Panc1 (cell line): ENCODE results near the gene FAM13A. TPM values are rescaled to one million over a fixed set of nuclear protein-coding genes. Genes with fewer than 3 reads are reported as not detected.

Experiments
- ATAC-seq: fragments of 200-7000 bp; cut with Tn5 transposase; 2 replicates; pipeline ENCODE4 v1.9.1; 2020; ENCODE audit warnings: mild to moderate bottlenecking, moderate library complexity
- BruUV-seq: library from RNA; stranded (reverse); fragments of 400-500 nt; replicated peaks from 2 replicates; lab custom pipeline; 2021; lab: Mats Ljungman, UMichigan
- CTCF ChIA-PET: fragments of 300-600 bp; sonication (Branson Sonifier 250); formaldehyde crosslinking; loops from one replicate; lab custom pipeline; 2022; ENCODE audit warnings: antibody characterized with exemption; lab: Charles Lee
- POLR2A ChIA-PET: fragments of 300-600 bp; sonication (Branson Sonifier 250); formaldehyde crosslinking; loops from one replicate; lab custom pipeline; 2022; ENCODE audit warnings: antibody characterized with exemption; lab: Charles Lee
- DNase-seq: peaks from one replicate; pipeline ENCODE4 v3.0.0-alpha.2; 2010; ENCODE audit warnings: low read depth, low spot score
- H3K27ac ChIP-seq: 2 replicates; pipeline ENCODE4 v1.5.1; 2011; ENCODE audit warnings: mild to moderate bottlenecking, low read length, inconsistent platforms
- H3K27me3 ChIP-seq: fragments of 200-500 bp; sonication (Bioruptor generic); 2 replicates; pipeline ENCODE4 v1.6.0; 2014; ENCODE audit warnings: low read length, inconsistent platforms; ENCODE audit not compliant: control insufficient read depth, insufficient read depth
- H3K36me3 ChIP-seq: fragments of 200-500 bp; sonication (Bioruptor generic); 2 replicates; pipeline ENCODE4 v1.5.1; 2014; ENCODE audit warnings: inconsistent platforms, mild to moderate bottlenecking, low read length, moderate library complexity; ENCODE audit not compliant: control insufficient read depth, insufficient read depth
- H3K4me1 ChIP-seq: 2 replicates; pipeline ENCODE4 v1.5.1; 2011; ENCODE audit warnings: inconsistent platforms, mild to moderate bottlenecking, low read length, moderate library complexity; ENCODE audit not compliant: control insufficient read depth, insufficient read depth
- H3K4me3 ChIP-seq, 2 experiments: 2 replicates each; pipeline ENCODE4 v1.5.1; 2011 to 2012; ENCODE audit warnings: low read depth in 2 of 2, low read length in 2 of 2, mild to moderate bottlenecking in 2 of 2, inconsistent platforms in 1 of 2, moderate library complexity in 1 of 2
- H3K9me3 ChIP-seq: fragments of 200-500 bp; sonication (Bioruptor generic); 2 replicates; pipeline ENCODE4 v1.5.1; 2014; ENCODE audit warnings: low read depth, mild to moderate bottlenecking, inconsistent platforms, low read length, moderate library complexity; ENCODE audit not compliant: control insufficient read depth, insufficient read depth
- POLR2AphosphoS5 ChIP-seq: IDR thresholded peaks from 2 replicates; pipeline ENCODE4 v1.6.1; 2012; ENCODE audit warnings: mild to moderate bottlenecking, low read depth, low read length, moderate library complexity
- SIN3A ChIP-seq: IDR thresholded peaks from 2 replicates; pipeline ENCODE4 v1.6.1; 2012; ENCODE audit warnings: low read depth, mild to moderate bottlenecking, low read length, moderate library complexity, borderline replicate concordance; ENCODE audit not compliant: insufficient read depth
- TCF7L2 ChIP-seq: IDR thresholded peaks from 2 replicates; pipeline ENCODE4 v1.6.1; 2011; ENCODE audit warnings: mild to moderate bottlenecking, low read depth, low read length, inconsistent platforms
- in situ Hi-C: cut with HindIII; loops from 2 replicates; pipeline ENCODE4 v1.10.0; 2016; ENCODE audit warnings: low sequenced_read_pairs, low pct_unique_long_range_greater_than_20kb
- intact Hi-C: fragments of 100-400 bp; cut with micrococcal nuclease; formaldehyde crosslinking; loops from one replicate; pipeline ENCODE4 v1.10.0; 2022; ENCODE audit not compliant: unreplicated experiment
- total RNA-seq: library from RNA; stranded (reverse); gene quantifications from one replicate; pipeline ENCODE4 v1.2.1, GENCODE V29; 2021; ENCODE audit not compliant: unreplicated experiment
- TF ChIP-seq, protein P1 (sequence below): fragments of 450-650 bp; IDR thresholded peaks from 2 replicates; pipeline ENCODE4 v1.5.1; 2017; ENCODE audit warnings: mild to moderate bottlenecking
- TF ChIP-seq, protein P2 (sequence below), 2 experiments: IDR thresholded peaks; 2 replicates each; pipeline ENCODE4 v1.6.1; 2011 to 2012; ENCODE audit warnings: low read depth in 2 of 2, control low read depth in 1 of 2, low read length in 1 of 2, mild to moderate bottlenecking in 1 of 2, moderate library complexity in 1 of 2; ENCODE audit not compliant: insufficient read depth in 1 of 2

The FAM13A gene
- total RNA-seq, 1 experiment from 2014 or later = 5.8 TPM

DNA sequence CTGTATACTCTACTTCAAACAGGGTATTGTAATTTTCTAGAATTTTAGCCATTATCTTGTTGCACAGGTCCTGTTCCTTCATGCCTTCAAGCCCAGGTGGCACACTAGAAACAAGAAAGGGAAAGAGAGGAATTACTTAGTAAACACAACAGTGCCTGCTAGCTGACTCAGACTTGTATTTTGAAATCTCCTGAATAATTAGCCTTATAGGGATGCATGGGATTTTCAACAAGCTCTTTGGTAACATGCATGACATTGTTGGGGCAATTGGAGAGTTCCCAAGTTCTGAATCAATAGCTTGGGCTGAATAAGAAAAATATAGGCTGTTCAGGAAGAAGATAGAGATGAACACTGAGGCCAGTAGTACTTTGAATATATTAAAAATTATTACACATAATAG is 118.8 kb downstream of the FAM13A start:
- H3K4me3 ChIP-seq = no peak overlapping the region
- no peak for DNase-seq
- in situ Hi-C loops (no loop called here), intact Hi-C loops (no loop called here)
- H3K27ac ChIP-seq = no peak overlapping the region
- TF ChIP-seq, protein P1, sequence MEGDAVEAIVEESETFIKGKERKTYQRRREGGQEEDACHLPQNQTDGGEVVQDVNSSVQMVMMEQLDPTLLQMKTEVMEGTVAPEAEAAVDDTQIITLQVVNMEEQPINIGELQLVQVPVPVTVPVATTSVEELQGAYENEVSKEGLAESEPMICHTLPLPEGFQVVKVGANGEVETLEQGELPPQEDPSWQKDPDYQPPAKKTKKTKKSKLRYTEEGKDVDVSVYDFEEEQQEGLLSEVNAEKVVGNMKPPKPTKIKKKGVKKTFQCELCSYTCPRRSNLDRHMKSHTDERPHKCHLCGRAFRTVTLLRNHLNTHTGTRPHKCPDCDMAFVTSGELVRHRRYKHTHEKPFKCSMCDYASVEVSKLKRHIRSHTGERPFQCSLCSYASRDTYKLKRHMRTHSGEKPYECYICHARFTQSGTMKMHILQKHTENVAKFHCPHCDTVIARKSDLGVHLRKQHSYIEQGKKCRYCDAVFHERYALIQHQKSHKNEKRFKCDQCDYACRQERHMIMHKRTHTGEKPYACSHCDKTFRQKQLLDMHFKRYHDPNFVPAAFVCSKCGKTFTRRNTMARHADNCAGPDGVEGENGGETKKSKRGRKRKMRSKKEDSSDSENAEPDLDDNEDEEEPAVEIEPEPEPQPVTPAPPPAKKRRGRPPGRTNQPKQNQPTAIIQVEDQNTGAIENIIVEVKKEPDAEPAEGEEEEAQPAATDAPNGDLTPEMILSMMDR = no peak
- TF ChIP-seq POLR2AphosphoS5 (no peak), TCF7L2 (no peak), SIN3A (no peak)
- TF ChIP-seq, protein P2, sequence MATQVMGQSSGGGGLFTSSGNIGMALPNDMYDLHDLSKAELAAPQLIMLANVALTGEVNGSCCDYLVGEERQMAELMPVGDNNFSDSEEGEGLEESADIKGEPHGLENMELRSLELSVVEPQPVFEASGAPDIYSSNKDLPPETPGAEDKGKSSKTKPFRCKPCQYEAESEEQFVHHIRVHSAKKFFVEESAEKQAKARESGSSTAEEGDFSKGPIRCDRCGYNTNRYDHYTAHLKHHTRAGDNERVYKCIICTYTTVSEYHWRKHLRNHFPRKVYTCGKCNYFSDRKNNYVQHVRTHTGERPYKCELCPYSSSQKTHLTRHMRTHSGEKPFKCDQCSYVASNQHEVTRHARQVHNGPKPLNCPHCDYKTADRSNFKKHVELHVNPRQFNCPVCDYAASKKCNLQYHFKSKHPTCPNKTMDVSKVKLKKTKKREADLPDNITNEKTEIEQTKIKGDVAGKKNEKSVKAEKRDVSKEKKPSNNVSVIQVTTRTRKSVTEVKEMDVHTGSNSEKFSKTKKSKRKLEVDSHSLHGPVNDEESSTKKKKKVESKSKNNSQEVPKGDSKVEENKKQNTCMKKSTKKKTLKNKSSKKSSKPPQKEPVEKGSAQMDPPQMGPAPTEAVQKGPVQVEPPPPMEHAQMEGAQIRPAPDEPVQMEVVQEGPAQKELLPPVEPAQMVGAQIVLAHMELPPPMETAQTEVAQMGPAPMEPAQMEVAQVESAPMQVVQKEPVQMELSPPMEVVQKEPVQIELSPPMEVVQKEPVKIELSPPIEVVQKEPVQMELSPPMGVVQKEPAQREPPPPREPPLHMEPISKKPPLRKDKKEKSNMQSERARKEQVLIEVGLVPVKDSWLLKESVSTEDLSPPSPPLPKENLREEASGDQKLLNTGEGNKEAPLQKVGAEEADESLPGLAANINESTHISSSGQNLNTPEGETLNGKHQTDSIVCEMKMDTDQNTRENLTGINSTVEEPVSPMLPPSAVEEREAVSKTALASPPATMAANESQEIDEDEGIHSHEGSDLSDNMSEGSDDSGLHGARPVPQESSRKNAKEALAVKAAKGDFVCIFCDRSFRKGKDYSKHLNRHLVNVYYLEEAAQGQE (IDR thresholded peaks at IDR 0.05; ENCODE audit: insufficient read depth in 1 of 2, low read depth in 2 of 2, low read length in 1 of 2) = no peak
- CTCF ChIA-PET = no interaction called here
- POLR2A ChIA-PET = no interaction called here
- no peaks in the 10 kb centered on the region for H3K9me3 ChIP-seq
- H3K27me3 ChIP-seq = no peaks in the 10 kb centered on the region
- BruUV-seq = no TSS peak
- no peaks in the 10 kb centered on the region for H3K4me1 ChIP-seq
- no peaks in the 10 kb centered on the region for H3K36me3 ChIP-seq
- ATAC-seq = no peak

DNA sequence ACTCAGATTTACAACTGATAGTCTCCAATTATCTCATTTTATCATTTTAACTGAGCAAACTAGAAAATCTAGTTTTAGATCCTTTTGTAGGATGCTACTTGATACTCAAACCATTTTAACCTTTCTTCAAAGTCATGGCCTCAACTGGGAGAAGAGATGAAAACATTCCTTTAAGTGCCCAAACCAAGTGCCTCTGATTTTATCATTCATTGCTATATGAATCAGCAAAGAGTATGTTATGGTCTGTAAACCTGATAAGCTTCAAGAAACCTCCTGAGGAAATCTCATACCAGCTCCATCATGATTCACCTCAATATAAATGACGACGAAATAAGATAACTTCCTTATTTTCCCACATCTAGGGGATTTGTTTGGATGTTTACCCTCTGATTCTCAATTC is 119.9 kb downstream of the FAM13A start:
- H3K4me3 ChIP-seq = no peak overlapping the region
- intact Hi-C loops (no loop called here), in situ Hi-C loops (no loop called here)
- ATAC-seq (no peak), DNase-seq (no peak)
- ChIA-PET POLR2A (interaction anchor here (0.6 kb wide), 1 partner anchor 83 kb away, joined by 3 read pairs; no protein-coding TSS in a partner anchor), CTCF (no interaction called here)
- TF ChIP-seq, protein P2 (IDR thresholded peaks at IDR 0.05; ENCODE audit: insufficient read depth in 1 of 2, low read depth in 2 of 2, low read length in 1 of 2) = no peak
- no peak for TF ChIP-seq TCF7L2
- TF ChIP-seq SIN3A = no peak
- TF ChIP-seq, protein P1 = no peak
- no peak for TF ChIP-seq POLR2AphosphoS5
- H3K9me3 ChIP-seq = no peaks in the 10 kb centered on the region
- BruUV-seq = no TSS peak
- no peaks in the 10 kb centered on the region for H3K27me3 ChIP-seq
- no peaks in the 10 kb centered on the region for H3K4me1 ChIP-seq
- H3K36me3 ChIP-seq = no peaks in the 10 kb centered on the region
- no peak overlapping the region for H3K27ac ChIP-seq
